ENCODE data around the gene WNT9A.

DNA sequence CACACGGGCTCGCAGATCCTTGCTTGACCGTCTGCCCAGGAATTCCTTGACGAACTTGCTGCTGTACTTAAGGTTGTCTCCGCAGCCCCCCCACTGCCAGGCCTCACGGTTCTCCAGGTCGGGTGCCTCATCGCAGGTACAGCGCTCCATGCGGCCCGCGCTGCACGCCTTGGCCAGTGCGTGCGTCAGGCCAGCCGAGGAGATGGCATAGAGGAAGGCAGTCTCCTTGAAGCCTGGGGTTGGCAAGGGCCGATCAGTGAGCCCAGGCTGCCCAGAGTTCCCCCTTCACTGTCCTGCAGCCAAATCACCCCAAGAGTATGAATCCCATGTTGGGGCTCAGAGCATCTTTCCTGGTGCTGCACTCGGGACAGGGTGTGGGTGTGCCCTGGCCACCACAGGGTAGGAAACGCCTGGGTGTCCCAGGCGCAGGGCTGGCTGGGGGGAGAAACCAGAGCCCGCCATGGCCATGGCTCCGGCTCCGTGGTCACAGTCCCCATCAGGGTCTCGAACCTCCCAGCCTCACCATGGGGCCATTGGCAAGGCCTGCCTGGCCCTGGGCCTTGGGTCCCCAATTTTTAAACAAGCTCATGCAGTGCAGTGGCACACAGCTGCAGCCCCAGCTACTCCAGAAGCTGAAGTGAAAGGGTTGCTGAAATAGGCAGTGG lies 23.4 kb downstream of the WNT9A start:
- TF ChIP-seq, protein P1, sequence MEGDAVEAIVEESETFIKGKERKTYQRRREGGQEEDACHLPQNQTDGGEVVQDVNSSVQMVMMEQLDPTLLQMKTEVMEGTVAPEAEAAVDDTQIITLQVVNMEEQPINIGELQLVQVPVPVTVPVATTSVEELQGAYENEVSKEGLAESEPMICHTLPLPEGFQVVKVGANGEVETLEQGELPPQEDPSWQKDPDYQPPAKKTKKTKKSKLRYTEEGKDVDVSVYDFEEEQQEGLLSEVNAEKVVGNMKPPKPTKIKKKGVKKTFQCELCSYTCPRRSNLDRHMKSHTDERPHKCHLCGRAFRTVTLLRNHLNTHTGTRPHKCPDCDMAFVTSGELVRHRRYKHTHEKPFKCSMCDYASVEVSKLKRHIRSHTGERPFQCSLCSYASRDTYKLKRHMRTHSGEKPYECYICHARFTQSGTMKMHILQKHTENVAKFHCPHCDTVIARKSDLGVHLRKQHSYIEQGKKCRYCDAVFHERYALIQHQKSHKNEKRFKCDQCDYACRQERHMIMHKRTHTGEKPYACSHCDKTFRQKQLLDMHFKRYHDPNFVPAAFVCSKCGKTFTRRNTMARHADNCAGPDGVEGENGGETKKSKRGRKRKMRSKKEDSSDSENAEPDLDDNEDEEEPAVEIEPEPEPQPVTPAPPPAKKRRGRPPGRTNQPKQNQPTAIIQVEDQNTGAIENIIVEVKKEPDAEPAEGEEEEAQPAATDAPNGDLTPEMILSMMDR (IDR thresholded peaks at IDR 0.05; ENCODE audit: poor library complexity), result no peak
- TF ChIP-seq EZH2 (IDR thresholded peaks at IDR 0.05; ENCODE audit: borderline replicate concordance), result no peak
- no peak for TF ChIP-seq EZH2phosphoT487 (IDR thresholded peaks at IDR 0.05; ENCODE audit: low read depth, severe bottlenecking, unreplicated experiment)
